ENCODE data around the gene FOXN4.

FOXN4 gene

DNA sequence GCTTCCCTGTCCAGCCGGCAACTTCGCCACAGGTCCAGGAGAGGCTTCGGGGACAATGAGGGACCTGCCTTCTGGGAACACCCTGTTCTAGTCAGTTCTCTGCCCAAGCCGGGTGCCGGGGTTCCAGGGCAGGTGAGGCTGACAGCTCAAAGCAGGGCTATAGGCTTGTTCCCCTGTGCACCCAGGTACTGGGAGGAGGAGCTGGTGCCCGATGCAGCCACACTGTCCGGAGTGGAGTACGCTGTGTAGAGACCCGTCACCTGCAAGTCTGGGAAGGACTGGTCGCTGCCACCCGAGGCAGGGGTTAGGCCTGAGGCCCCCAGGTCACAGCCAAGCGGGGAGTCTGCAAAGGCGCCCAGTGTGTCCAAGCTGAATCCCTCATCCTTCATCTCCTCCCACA lies 29.6 kb downstream of the FOXN4 start:
- Mint-ChIP-seq H3K4me1 (ENCODE audit: low read depth) (no peaks in the 10 kb centered on the region), H3K9me3 (no peaks in the 10 kb centered on the region), H3K27ac (no peak overlapping the region), H3K36me3 (ENCODE audit: low read depth) (no peaks in the 10 kb centered on the region), H3K4me3 (no peak overlapping the region), H3K27me3 (ENCODE audit: low read depth) (no peaks in the 10 kb centered on the region)

DNA sequence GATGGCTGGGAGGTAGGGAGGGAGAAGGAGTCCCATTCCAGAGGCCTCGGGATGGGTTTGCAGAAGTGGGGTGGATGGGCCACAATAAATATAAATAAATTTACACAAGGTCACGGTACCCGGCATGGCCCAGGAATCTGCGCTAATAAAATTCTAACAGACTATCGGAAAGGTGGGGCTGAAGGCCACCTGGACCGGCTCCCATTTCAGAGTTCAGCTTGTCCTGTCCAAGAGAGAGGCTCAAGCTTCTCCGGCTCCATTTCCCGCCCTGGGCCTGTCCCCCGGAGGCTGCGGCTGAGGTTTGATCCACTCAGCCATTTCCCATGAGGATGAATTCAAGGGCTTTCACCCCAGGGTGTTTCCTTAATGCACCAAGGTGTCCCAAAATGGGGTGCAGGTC lies 30.2 kb downstream of the FOXN4 start:
- Mint-ChIP-seq H3K27me3 (ENCODE audit: low read depth) (no peaks in the 10 kb centered on the region), H3K4me1 (ENCODE audit: low read depth) (no peaks in the 10 kb centered on the region), H3K9me3 (no peaks in the 10 kb centered on the region), H3K27ac (no peak overlapping the region), H3K4me3 (no peak overlapping the region), H3K36me3 (ENCODE audit: low read depth) (no peaks in the 10 kb centered on the region)

DNA sequence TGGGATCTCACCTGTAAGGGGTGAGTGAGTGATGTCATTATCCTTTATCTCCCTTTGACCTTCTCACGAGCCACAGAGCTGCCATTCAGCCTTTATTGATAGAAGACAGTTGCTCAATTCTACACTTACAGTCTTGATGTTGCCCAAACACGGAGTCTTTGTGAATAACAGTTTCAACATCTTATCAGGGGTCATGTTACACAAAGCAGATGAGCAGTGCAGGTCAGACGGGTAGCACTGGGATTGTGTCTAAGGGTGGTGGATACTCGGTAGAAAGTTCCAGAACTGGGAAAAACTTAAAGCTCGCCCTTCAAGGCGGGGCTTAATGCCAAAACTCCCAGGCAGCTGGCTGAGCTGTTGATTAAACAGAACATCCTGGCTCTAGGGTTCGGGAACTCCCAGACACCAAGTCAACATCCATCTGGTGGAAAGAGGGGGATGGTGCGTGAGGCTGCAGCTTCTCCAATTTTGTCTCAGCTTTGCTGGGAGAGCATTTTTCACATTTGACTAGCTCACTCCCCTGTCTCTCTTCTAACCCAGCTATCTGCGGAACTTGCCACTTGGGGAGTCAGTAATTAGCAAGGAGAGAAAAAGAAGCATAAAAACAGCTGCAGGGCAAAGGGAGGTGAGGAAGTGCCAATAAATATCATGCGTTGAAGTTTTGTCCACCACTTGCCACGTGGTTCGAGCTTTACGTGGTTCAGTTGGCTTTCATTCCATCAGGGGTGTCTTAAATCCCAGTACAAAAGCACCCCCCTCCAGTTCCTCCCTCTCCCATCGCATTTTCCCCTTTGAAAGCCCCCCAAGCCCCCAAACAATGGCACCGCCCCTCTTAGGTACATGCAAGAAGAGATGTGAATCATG lies 31.0 kb downstream of the FOXN4 start:
- Mint-ChIP-seq H3K9me3 (no peaks in the 10 kb centered on the region), H3K36me3 (ENCODE audit: low read depth) (no peaks in the 10 kb centered on the region), H3K4me3 (no peak overlapping the region), H3K27ac (no peak overlapping the region), H3K27me3 (ENCODE audit: low read depth) (no peaks in the 10 kb centered on the region), H3K4me1 (ENCODE audit: low read depth) (no peaks in the 10 kb centered on the region)

- Mint-ChIP-seq H3K27me3 (ENCODE audit: low read depth) (no peaks in the 10 kb centered on the region), H3K27ac (no peak overlapping the region)
Measured at GRCh38 chr12:109277255-109277898, 31.7 kb downstream of the FOXN4 start.

DNA sequence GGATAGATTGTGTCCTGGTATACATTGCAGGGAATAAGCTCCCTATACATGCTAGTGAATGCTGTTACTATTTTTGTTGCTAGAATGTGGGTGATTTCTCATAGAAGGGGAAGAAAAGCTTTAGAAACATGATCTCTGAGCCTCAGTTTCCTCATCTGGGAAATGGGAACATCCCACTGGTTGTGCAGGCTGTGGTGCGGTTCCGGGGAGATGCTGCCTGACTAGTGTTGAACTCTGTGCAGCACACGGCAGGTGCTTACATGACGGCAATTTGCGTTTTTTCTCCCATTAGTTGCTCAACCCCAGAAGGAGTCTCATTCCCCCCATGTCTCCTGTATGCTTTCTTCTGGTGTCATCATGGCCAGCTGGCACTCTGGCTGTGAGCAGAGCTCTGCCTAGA lies 32.9 kb downstream of the FOXN4 start:
- Mint-ChIP-seq H3K9me3 (no peaks in the 10 kb centered on the region), H3K4me3 (no peak overlapping the region), H3K36me3 (ENCODE audit: low read depth) (no peaks in the 10 kb centered on the region), H3K27me3 (ENCODE audit: low read depth) (no peaks in the 10 kb centered on the region), H3K4me1 (ENCODE audit: low read depth) (no peaks in the 10 kb centered on the region), H3K27ac (no peak overlapping the region)

More at GRCh38 chr12:109277255-109277898, 31.7 kb downstream of the FOXN4 start:
- no peak overlapping the region for H3K4me3 Mint-ChIP-seq
- H3K36me3 Mint-ChIP-seq (ENCODE audit: low read depth): no peaks in the 10 kb centered on the region
- H3K4me1 Mint-ChIP-seq (ENCODE audit: low read depth): no peaks in the 10 kb centered on the region
- no peaks in the 10 kb centered on the region for H3K9me3 Mint-ChIP-seq

GRCh38 chr12:109275173-109275572 lies 33.9 kb downstream of the FOXN4 start:
- Mint-ChIP-seq H3K27ac (no peak overlapping the region), H3K27me3 (ENCODE audit: low read depth) (no peaks in the 10 kb centered on the region), H3K36me3 (ENCODE audit: low read depth) (no peaks in the 10 kb centered on the region), H3K4me1 (ENCODE audit: low read depth) (no peaks in the 10 kb centered on the region), H3K4me3 (no peak overlapping the region), H3K9me3 (no peaks in the 10 kb centered on the region)

- Mint-ChIP-seq H3K27ac (no peak overlapping the region), H3K36me3 (ENCODE audit: low read depth) (no peaks in the 10 kb centered on the region), H3K4me1 (ENCODE audit: low read depth) (no peaks in the 10 kb centered on the region), H3K4me3 (no peak overlapping the region), H3K9me3 (no peaks in the 10 kb centered on the region), H3K27me3 (ENCODE audit: low read depth) (no peaks in the 10 kb centered on the region)
Measured at GRCh38 chr12:109274381-109274780, 34.7 kb downstream of the FOXN4 start.

- Mint-ChIP-seq H3K9me3 (no peaks in the 10 kb centered on the region), H3K27ac (no peak overlapping the region), H3K4me3 (no peak overlapping the region), H3K27me3 (ENCODE audit: low read depth) (no peaks in the 10 kb centered on the region), H3K36me3 (ENCODE audit: low read depth) (no peaks in the 10 kb centered on the region), H3K4me1 (ENCODE audit: low read depth) (no peaks in the 10 kb centered on the region)
Measured at GRCh38 chr12:109273354-109273753, 35.7 kb downstream of the FOXN4 start.

DNA sequence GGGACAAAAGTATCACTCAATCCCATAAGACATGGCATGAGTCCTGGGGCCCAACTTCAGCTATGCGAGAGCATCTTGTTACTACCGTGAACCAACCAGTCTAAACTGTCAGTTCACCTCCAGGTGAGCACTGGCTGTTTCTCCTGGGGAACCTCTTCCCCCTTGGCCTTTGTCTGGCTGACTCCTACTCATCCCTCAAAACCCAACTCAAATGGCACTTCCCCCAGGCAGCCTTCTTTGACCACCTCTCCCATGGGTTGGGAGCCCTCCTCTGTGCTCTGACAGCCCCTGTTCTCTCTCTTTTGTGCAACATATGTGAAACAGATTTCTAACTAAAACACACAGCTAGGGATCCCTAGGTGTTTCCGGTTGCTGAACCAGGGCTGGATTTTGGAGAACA lies 37.7 kb downstream of the FOXN4 start:
- no peak overlapping the region for H3K4me3 Mint-ChIP-seq

DNA sequence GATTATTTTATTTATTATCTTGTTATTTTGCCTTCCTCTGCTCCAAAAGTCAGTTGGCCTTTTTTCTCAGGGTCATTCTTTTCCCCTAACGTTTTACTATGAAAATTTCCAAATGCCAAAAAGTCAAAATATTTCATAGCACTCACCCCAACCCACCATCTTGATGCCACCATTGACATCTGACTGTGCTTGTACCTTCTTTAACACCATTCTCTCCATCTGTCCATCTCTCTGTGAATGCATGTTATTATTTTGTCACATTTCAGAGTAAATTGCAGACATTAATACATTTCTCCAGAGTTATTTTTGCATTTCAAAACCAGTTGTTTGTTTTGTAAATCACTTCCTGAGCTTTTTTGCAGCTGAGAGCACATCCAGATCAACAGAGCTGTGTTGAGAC lies 38.6 kb downstream of the FOXN4 start:
- no peaks in the 10 kb centered on the region for H3K9me3 Mint-ChIP-seq
- no peak overlapping the region for H3K4me3 Mint-ChIP-seq
- no peaks in the 10 kb centered on the region for H3K36me3 Mint-ChIP-seq (ENCODE audit: low read depth)
- H3K4me1 Mint-ChIP-seq (ENCODE audit: low read depth): no peaks in the 10 kb centered on the region
- no peak overlapping the region for H3K27ac Mint-ChIP-seq
- H3K27me3 Mint-ChIP-seq (ENCODE audit: low read depth): no peaks in the 10 kb centered on the region

More for the DNA sequence above, 37.7 kb downstream of the FOXN4 start:
- no peaks in the 10 kb centered on the region for H3K9me3 Mint-ChIP-seq
- no peak overlapping the region for H3K27ac Mint-ChIP-seq
- H3K36me3 Mint-ChIP-seq (ENCODE audit: low read depth): no peaks in the 10 kb centered on the region
- no peaks in the 10 kb centered on the region for H3K27me3 Mint-ChIP-seq (ENCODE audit: low read depth)
- no peaks in the 10 kb centered on the region for H3K4me1 Mint-ChIP-seq (ENCODE audit: low read depth)

GRCh38 chr12:109269428-109269827 lies 39.7 kb downstream of the FOXN4 start:
- H3K27me3 Mint-ChIP-seq (ENCODE audit: low read depth): no peaks in the 10 kb centered on the region

GRCh38 chr12:109268896-109269295 lies 40.2 kb downstream of the FOXN4 start:
- no peaks in the 10 kb centered on the region for H3K27me3 Mint-ChIP-seq (ENCODE audit: low read depth)
- no peaks in the 10 kb centered on the region for H3K4me1 Mint-ChIP-seq (ENCODE audit: low read depth)
- H3K4me3 Mint-ChIP-seq: no peak overlapping the region
- no peak overlapping the region for H3K27ac Mint-ChIP-seq
- no peaks in the 10 kb centered on the region for H3K9me3 Mint-ChIP-seq
- no peaks in the 10 kb centered on the region for H3K36me3 Mint-ChIP-seq (ENCODE audit: low read depth)

More at GRCh38 chr12:109269428-109269827, 39.7 kb downstream of the FOXN4 start:
- Mint-ChIP-seq H3K4me1 (ENCODE audit: low read depth) (no peaks in the 10 kb centered on the region), H3K4me3 (no peak overlapping the region), H3K9me3 (no peaks in the 10 kb centered on the region), H3K27ac (no peak overlapping the region), H3K36me3 (ENCODE audit: low read depth) (no peaks in the 10 kb centered on the region)

DNA sequence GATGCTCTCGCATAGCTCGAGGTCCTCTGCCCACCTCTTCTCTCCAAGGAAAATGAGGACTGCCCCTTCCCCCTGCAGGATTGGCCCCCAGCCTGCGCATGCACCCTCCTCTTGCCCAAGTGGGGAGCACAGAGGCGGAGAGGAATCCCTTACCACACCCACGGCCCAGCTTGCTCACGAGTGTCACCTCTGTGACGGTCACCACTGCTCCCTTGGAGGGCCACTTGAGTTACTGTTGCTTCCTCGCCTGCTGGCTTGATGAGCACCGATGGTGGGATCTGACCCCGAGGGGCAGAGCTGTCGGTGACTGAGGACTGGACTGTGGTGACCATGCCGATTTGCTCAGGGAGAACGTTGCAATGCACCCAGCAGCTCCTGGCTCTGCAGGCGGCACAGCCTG lies 41.7 kb downstream of the FOXN4 start:
- no peak overlapping the region for H3K4me3 Mint-ChIP-seq
- H3K9me3 Mint-ChIP-seq: no peaks in the 10 kb centered on the region

GRCh38 chr12:109266106-109266879 lies 42.8 kb downstream of the FOXN4 start:
- Mint-ChIP-seq H3K9me3 (no peaks in the 10 kb centered on the region), H3K4me1 (ENCODE audit: low read depth) (no peaks in the 10 kb centered on the region), H3K36me3 (ENCODE audit: low read depth) (no peaks in the 10 kb centered on the region), H3K27me3 (ENCODE audit: low read depth) (no peaks in the 10 kb centered on the region), H3K4me3 (no peak overlapping the region), H3K27ac (no peak overlapping the region)

More for the DNA sequence above, 41.7 kb downstream of the FOXN4 start:
- H3K4me1 Mint-ChIP-seq (ENCODE audit: low read depth): no peaks in the 10 kb centered on the region
- H3K27ac Mint-ChIP-seq: no peak overlapping the region
- no peaks in the 10 kb centered on the region for H3K36me3 Mint-ChIP-seq (ENCODE audit: low read depth)
- H3K27me3 Mint-ChIP-seq (ENCODE audit: low read depth): no peaks in the 10 kb centered on the region
